SH-SY5Y (cell line): ENCODE data around the gene ZBTB16.

ENCODE experiments used
- GATA2 ChIP-seq: IDR thresholded peaks from 2 replicates; pipeline ENCODE4 v1.6.1; 2011; ENCODE audit warnings: mild to moderate bottlenecking, low read depth, low read length
- GATA3 ChIP-seq: IDR thresholded peaks from 2 replicates; pipeline ENCODE4 v1.6.1; 2011; ENCODE audit warnings: low read depth, mild to moderate bottlenecking, low read length, moderate library complexity

- TF ChIP-seq GATA3 = no peak
- no peak for TF ChIP-seq GATA2
Observed at GRCh38 chr11:114053406-114053805, 6.1 kb upstream of the ZBTB16 start.
